ENCODE results near the gene RAP2C.

DNA sequence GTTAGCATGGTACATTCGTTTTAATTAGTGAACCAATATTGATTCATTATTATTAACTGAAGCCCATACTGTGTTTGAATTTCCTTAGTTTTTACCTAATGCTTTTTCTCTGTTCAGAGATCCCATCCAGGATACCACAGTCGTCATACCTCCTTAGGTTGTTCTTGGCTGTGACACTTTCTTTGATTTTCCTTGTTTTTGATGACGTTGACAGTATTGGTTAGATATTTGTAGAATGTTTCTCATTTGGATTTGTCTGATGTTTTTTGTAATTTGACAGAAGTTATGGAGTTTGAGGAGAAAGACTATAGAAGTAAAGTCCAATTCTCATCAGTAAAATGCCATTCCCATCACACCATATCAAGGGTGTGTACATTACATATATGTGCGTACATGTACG, 16.2 kb upstream of the RAP2C start:
- TF ChIP-seq, protein P1, sequence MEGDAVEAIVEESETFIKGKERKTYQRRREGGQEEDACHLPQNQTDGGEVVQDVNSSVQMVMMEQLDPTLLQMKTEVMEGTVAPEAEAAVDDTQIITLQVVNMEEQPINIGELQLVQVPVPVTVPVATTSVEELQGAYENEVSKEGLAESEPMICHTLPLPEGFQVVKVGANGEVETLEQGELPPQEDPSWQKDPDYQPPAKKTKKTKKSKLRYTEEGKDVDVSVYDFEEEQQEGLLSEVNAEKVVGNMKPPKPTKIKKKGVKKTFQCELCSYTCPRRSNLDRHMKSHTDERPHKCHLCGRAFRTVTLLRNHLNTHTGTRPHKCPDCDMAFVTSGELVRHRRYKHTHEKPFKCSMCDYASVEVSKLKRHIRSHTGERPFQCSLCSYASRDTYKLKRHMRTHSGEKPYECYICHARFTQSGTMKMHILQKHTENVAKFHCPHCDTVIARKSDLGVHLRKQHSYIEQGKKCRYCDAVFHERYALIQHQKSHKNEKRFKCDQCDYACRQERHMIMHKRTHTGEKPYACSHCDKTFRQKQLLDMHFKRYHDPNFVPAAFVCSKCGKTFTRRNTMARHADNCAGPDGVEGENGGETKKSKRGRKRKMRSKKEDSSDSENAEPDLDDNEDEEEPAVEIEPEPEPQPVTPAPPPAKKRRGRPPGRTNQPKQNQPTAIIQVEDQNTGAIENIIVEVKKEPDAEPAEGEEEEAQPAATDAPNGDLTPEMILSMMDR (IDR thresholded peaks at IDR 0.05) = no peak
- TF ChIP-seq POLR2A (IDR thresholded peaks at IDR 0.05) (no peak), EP300 (IDR thresholded peaks at IDR 0.05) (no peak), POLR2AphosphoS5 (IDR thresholded peaks at IDR 0.05) (no peak)

All from stomach (tissue), 4 donors.